ENCODE data around the gene KRT14.
"Not testable (repeated sequence)": the region's sequence is repeated elsewhere in the genome, so short reads cannot be mapped to it uniquely, and the experiment has no call there.

KRT14 gene

GRCh38 chr17:41576740-41577139, 10.0 kb downstream of the KRT14 start:
- not testable (repeated sequence) for DNase-seq

- no peak for DNase-seq
These were observed 11.4 kb downstream of the KRT14 start for GRCh38 chr17:41575336-41575735.

DNA sequence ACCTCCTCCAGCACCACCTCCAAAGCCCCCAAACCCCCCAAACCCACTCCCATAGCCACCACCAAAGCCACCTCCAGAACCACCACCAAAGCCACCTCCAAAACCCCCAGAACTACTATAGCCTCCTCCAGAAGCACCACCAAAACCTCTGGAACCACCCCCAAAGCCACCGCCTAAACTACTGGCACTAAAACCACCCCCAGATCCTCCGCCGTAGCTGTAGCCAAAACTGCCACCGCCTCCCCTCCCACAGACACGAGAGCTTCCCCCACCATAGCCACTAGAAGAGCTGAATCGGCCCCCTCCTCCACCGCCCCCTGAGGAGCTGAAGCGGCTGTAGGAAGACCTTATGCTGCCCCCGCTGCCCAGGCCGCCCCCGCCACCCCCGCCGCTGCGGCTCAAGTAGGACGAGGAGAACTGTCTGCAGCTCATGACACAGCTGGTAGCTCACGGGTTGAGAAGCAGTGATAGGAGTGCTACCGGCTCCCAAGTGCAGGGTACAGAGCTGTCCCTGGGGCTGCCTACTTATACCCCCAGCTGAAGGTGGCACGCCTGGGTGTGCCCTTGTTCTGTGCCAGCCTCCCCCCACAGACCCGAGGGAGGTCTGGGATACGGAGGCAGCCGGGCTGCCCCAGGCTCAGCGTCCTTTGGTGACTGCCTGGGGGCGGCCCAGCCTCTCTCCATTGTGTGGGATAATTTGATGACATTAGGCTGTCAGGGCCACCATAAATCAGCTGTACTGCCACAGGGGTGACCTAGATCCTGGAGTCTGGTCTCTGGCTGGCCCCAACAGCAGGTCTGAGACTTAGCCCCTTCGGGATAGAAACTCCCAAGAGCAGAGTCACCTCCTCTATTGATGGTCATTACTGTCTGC, 14.9 kb downstream of the KRT14 start, which contains the start of gene KRT9:
Gene KRT9, minus strand, starts transcription at position 499 of the 874 bp plus-strand sequence. Its CDS starts 67 bp downstream, at position 432.
- DNase-seq = no peak

GRCh38 chr17:41567317-41567716, 19.4 kb downstream of the KRT14 start:
- DNase-seq = no peak

DNA sequence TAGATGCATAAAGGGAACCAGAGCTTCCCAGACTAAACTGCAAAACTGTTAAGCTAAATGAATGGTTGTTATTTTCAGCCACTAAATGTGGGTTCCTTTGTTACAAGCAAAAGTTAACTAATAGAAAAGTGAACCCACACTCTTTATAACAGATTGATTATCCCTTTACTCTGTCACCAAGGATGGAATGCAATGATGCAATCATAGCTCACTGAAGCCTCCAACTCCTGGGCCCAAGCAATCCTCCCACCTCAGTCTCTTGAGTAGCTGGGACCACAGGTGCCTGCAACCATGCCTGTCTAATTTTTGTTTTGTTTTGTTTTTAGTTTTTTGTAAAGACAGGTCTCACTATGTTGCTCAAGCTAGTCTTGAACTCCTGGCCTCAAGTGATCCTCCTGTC, 21.4 kb downstream of the KRT14 start:
- DNase-seq = no peak

- DNase-seq = no peak
These were observed 23.0 kb downstream of the KRT14 start for GRCh38 chr17:41563607-41564170.

DNA sequence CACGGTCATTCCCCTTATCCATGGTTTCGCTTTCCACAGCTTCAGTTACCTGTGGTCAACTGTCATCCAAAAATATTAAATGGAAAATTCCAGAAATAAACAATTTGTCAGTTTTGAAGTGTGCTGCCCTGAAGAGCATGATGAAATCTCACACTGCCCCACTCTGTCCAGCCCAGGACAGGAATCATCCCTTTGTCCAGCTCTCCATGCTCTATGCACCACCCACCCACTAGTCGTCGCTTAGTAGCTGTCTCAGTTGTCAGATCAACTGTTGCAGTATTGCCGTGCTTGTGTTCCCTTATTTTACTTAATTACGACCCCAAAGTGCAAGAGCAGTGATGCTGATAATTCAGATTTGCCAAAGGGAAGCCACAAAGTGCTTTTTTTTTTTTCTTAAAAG, 25.1 kb downstream of the KRT14 start:
- no peak for DNase-seq

GRCh38 chr17:41559548-41559947, 27.1 kb downstream of the KRT14 start:
- DNase-seq = no peak

DNA sequence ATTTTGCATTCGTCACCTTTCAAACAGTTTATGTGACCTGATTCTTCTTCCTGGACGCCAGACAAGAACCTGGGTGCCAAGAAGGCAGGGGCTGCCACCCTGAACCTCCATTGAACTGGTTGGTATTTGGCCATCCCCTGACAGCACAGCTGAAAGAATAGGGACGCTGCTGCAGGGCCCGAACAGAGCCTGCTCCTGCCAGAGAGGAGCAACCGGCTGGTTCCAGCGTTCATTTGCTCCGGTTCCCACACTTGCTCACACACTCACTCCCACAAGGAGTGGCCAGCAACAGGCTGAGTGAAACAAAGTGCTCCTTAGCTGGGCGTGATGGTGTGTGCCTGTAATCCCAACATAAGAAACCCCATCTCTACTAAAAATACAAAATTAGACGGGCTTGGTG, 29.8 kb downstream of the KRT14 start:
- DNase-seq = no peak

GRCh38 chr17:41556306-41556705, 30.4 kb downstream of the KRT14 start:
- no peak for DNase-seq

DNA sequence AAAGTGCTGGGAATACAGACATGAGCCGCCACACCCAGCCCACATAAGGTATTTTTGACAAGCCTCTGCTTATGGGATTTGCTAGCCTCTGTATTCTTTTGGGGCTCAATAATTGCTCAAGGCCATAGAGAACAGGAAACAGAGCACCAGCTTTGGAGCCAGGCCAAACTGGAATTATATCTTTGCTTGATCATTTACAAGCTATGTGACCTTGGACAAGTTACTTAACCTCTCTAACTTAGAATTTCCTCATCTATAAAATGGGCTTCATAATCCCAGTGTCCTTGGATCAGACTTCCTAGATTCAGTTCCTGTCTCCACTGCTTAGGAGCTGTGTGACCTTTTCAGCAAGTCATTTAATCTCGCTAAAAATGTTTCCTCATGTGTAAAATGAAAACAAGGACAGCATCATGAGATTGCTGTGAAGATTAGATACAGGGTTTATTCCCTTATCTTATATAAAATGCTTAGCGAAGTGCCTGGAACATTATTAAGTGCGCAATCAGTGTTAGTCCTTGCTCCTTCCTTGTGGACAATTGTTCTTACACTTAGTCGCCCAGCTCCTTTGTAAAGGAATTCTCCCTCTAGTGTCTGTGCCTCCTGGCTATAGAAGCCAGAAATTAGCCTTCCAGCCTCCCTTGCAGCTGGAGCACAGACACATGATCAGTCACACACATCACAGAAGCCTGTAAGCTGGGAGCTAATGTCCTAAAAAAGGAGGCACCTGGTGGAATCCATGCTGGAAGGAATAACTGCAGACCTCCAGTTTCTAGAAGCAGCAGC, 31.4 kb downstream of the KRT14 start:
- no peak for DNase-seq

DNA sequence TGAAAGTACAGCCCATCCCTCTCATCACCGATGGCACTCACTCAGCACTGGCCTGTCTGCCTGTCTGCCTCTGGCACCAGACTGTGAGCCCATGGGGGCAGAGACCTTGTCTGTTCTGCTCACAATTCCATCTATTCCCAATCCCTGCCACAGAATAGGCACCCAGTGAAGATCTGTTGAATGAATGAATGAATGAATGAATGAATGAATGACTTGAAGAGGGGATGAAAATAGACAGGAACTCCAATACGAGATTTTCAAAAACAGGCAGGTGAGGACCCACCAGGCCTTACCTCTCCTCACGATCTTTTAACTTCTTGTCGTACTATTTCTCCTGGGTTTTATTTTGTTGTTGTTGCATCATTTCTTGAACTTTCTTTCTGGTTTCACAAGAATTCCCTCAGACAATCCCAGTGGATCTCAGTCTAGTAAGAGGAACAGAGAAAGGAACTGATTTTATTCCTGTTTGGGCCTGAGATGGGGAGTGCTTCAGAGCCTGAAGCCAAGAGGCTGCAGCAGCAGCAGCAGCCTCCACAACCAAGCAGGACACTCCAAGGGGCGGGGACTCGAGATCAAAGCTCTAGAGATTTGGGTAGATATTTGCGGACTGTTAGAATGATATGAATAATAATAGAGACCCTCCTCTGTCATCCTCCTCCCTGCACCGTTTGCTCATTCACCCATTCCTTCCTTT, 32.6 kb downstream of the KRT14 start:
- DNase-seq = no peak

- DNase-seq = no peak
These were observed 33.5 kb downstream of the KRT14 start for GRCh38 chr17:41553176-41553575.

DNA sequence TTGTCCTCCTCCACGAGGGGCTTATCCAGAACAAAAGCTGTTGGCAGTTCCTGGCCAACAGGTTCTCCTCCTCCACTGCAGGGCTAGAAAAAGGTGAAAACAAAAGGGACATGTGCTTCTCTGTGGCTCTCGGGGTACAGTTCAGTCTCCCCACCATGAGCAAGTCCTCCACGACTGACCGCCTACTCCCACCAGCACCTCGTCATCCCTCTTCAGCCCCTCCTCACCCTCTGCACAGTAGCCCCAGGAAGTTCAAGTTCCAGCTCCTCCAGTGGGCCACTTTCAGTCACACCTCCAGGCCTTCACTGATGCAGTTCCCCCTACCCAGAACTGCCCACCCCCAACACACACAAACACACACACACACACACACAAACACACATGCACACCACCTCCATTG, 34.2 kb downstream of the KRT14 start:
- no peak for DNase-seq

DNA sequence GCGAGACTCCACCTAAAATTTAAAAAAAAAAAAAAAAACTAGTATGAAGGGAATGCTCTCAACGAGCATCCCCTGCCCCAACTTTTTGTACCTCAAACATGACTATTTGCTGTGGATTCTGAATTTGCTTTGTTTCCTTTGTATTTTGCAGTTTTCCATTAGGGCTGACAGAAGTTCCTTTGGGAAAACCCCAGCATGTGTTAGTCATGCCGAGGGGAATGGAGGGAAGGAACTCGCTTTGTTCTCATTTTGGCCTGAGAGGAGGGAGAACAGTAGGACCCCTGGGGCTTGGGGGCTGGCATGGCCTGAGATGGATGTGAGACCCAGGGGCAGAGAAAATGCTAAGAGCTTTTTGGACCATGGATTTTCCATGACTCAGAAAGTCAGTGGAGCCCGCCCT, 35.3 kb downstream of the KRT14 start:
- DNase-seq = no peak

DNA sequence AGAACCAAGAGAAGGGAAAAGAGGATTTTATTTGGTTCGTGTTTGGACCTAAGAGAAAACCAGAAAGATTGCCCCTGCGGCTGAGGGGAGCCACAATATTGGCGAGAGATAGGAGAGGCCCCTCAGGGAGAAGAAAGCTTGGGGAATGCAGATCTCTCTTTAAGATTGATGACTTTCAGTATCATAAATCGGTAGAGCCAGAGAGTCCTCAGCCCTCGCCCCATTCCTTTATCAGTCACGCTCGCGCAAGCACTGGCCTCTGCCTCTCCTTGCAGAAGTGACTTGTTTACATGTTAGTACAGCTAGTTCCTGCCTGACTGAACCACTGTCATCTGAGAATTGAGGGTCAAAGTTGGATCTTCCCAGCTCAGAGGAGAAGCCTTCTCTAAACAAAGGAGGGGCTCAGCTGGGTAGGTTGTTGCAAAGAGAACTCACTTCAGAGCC, 37.1 kb downstream of the KRT14 start:
- DNase-seq = no peak

DNA sequence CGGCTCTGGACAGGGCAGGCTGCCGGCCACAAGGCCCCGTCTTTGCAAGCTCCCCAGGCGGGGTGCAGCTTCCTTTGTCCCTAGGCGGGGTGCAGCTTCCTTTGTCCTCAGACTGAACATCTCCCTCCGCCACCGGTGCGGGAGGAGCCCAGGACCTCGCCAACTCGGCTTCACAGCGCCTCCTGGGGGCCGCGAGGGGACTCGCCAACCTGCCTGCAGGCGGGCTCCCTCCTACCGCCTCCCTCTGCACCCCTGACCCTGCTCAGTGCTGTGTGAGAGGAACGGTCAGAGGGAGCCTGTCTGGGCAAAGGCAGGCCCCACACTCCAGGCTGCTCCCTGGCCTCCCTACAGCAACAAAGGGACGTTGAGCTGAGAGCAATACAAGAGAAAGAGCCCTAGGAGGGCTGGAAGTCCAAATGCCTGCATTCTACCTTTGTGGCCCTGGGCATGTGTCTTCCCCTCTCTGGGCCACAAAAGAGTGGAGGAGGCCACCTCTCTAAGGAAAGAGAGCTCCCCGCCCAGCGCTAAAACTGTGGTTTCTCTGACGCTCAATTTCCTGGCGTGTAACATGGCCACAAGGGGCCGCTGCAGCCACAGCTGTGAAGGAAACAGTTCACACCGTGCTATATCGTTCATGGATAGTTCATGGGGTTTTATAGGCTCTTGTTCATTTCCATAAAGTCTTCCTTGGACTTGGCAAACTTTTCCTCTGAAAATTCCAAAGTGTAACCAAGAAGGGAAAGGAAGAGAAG, 37.7 kb downstream of the KRT14 start:
- peak; percentile 57 to 79 (median 64) for DNase-seq

DNA sequence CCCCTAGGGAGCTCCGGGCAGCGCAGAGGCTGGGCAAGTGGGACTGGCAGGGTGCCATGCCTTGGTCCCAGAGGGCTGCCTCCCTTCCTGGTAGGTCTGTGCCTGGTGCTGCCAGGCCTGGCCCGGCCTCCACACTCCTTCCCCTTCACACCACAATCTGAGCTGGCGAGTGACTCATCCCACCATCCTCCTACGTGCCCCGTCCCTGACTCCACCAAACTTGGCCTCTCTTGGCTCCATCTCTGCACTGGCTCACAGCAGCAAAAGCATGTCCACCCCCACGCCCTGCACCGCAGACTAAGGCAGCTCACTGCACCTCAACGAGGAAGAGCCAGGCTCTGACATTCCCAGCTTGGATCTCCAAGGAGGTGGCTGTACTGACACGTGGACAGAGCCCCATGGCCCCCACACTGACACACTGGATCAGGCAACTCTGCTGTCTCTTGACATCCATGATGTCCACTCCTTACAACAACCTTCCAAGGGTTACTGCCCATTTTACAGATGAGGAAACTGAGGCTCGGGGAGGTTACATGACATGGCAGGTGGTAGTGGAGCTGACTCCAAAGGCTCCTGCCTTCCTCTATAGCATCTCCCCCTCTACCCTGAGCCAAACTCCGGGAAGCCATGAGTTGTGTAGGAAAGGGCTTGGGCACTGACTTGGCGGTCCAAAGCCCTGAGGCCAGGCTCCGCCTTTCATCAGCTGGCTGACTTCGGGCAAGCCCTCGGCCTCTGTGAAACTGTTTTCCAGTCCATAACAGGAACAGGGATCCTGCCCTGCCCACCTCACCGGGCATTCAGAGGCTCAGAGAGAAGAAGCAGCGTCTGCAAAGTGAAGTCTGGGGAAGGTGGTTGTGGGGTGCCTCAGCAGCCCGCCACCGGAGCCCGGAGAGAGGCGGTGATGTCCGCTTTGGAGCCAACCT, 38.5 kb downstream of the KRT14 start:
- no peak for DNase-seq

DNA sequence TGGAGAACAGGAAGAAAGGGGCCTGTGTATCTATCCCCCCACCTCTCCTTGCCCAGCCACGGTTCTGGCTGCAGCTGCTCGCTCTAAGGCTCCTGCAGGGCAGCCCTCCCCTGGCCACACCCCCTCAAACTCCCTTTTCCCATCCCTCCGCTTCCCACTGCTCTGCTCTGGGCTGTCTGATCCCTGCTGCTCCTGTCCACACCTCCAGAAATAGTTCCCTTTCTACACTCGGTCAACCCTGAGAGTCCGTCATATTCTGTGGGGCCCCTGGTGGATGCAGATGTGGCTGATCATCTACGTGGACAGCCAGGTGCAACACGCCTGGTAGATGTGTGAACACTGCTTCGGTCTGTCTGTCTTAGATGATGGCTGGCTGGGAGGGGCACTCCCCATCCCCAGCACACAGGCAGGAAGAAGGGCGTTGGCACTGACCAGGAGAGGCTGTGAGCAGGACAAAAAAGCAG, 39.3 kb downstream of the KRT14 start:
- no peak for DNase-seq

- no peak for DNase-seq
These were observed 39.9 kb downstream of the KRT14 start for GRCh38 chr17:41546819-41547218.

DNA sequence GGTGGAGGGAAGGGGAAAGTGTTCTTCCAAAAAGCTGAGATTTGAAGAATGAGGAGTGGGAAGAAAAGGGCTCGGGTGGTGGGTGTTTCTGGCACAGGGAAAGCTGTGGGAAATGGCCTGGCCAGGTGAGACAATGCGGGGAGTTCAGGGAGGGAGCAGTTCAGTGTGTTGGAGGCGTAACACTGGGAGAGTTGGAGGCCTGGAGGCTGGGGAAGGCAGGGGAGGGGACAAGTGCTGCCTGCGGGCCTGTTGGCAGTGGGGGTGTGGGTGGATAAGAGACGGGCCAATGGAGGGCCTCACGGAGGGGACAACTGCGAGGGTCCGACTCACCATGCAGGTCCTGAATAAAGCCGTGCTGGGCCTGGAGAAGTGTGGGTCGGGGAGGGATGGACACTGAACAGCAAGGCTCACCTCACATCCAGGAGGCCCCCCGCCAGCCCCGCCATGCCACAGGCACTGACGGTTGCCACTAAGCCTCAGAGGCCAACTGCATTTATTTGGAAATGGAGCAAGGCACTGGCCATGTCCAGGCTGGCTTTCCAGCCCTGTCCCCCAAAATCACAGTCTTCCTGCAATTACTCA, 40.8 kb downstream of the KRT14 start:
- DNase-seq = no peak

Data from activated naive CD4-positive, alpha-beta T cell (primary cell).